ENCODE results near the gene TSPAN4. TPM values are rescaled to one million over a fixed set of nuclear protein-coding genes. Genes with fewer than 3 reads are reported as not detected.

Gene TSPAN4
- total and polyA plus RNA-seq, 9 of the 15 experiments (the other 6 are each of a cell fraction or from before 2014, with no cell fraction given), result 0.07 to 31.0 (median 15.7) TPM

GRCh38 chr11:818396-819128 is 24.1 kb upstream of the TSPAN4 start, which contains the start of gene PNPLA2 (continued):
- TF ChIP-seq MGA (IDR thresholded peaks at IDR 0.05) (no peak), FOXJ2 (tag; IDR thresholded peaks at IDR 0.05) (no peak), PRDM10 (IDR thresholded peaks at IDR 0.05; ENCODE audit: partially characterized antibody) (peak; percentile 10), CEBPZ (IDR thresholded peaks at IDR 0.05; ENCODE audit: borderline replicate concordance, low read depth, low read length) (no peak), MTA3 (IDR thresholded peaks at IDR 0.05; ENCODE audit: borderline replicate concordance) (no peak), NELFE (IDR thresholded peaks at IDR 0.05; ENCODE audit: insufficient read depth, insufficient read length) (no peak), ZNF274 (IDR thresholded peaks at IDR 0.05; ENCODE audit: borderline replicate concordance, low read depth, low read length) (no peak)

Measured in K562 (cell line).